H4 (cell line): ENCODE data around the gene EGFL8. TPM values are rescaled to one million over a fixed set of nuclear protein-coding genes. Genes with fewer than 3 reads are reported as not detected.

Experiments used
- total RNA-seq: library from RNA; depleted of rRNA; stranded (reverse); fragments of >200 nt; shearing (Covaris generic); gene quantifications from 2 replicates; pipeline ENCODE4 v1.2.3, GENCODE V29; 2014; rRNA removed

Gene EGFL8
- total RNA-seq, 1 experiment from 2014 or later = 0.43 TPM

Other genes with a start within 250 kb of the EGFL8 start
- 0.75 TPM in 1 of 2 replicates, not detected in the other for gene C2, start 236.9 kb upstream of the EGFL8 start, total RNA-seq
- gene CFB, start 218.5 kb upstream of the EGFL8 start, total RNA-seq = 1.5 and 4.3 TPM in 2 replicates
- 140 and 141 TPM in 2 replicates for gene NELFE, start 205.6 kb upstream of the EGFL8 start, total RNA-seq
- gene SKIC2, start 205.4 kb upstream of the EGFL8 start, total RNA-seq = 21.1 and 23.8 TPM in 2 replicates
- gene DXO, start 192.5 kb upstream of the EGFL8 start, total RNA-seq = 11.0 and 13.5 TPM in 2 replicates
- 7.2 and 8.5 TPM in 2 replicates for gene C4A, start 182.5 kb upstream of the EGFL8 start, total RNA-seq
- gene C4B, start 149.8 kb upstream of the EGFL8 start, total RNA-seq = 6.5 and 10.9 TPM in 2 replicates
- 0.48 TPM in 1 of 2 replicates, not detected in the other for gene CYP21A2, start 126.2 kb upstream of the EGFL8 start, total RNA-seq
- gene TNXB, start 55.3 kb upstream of the EGFL8 start, total RNA-seq = 0.06 and 0.29 TPM in 2 replicates
- 17.1 and 23.4 TPM in 2 replicates for gene ATF6B, start 36.3 kb upstream of the EGFL8 start, total RNA-seq
- 11.7 and 14.2 TPM in 2 replicates for gene FKBPL, start 34.3 kb upstream of the EGFL8 start, total RNA-seq
- gene PRRT1, start 12.7 kb upstream of the EGFL8 start, total RNA-seq = 0.10 TPM in 1 of 2 replicates, not detected in the other
- gene PPT2, start 10.5 kb upstream of the EGFL8 start, total RNA-seq = 19.3 and 25.7 TPM in 2 replicates
- gene AGPAT1, start 11.5 kb downstream of the EGFL8 start, total RNA-seq = 45.6 and 51.3 TPM in 2 replicates
- gene RNF5, start 13.8 kb downstream of the EGFL8 start, total RNA-seq = 55.7 and 56.9 TPM in 2 replicates
- 0.41 TPM in 1 of 2 replicates, not detected in the other for gene AGER, start 19.7 kb downstream of the EGFL8 start, total RNA-seq
- gene PBX2, start 25.6 kb downstream of the EGFL8 start, total RNA-seq = 14.3 and 17.4 TPM in 2 replicates
- 3.2 and 3.9 TPM in 2 replicates for gene GPSM3, start 28.0 kb downstream of the EGFL8 start, total RNA-seq
- 0.23 and 0.43 TPM in 2 replicates for gene NOTCH4, start 59.5 kb downstream of the EGFL8 start, total RNA-seq
- not detected in 2 replicates for gene TSBP1, start 207.3 kb downstream of the EGFL8 start, total RNA-seq
- not detected in 2 replicates for gene BTNL2, start 242.6 kb downstream of the EGFL8 start, total RNA-seq